NB4 (cell line): ENCODE measurements around the gene SEMA4B.

ENCODE experiments used
- DNase-seq: peaks from one replicate; pipeline ENCODE4 v3.0.0; 2010; ENCODE audit warnings: low read depth
- H3K4me3 ChIP-seq: one replicate; pipeline ENCODE4 v1.5.1; 2011; ENCODE audit warnings: mild to moderate bottlenecking, low read depth, low read length, moderate library complexity
- CTCF ChIP-seq: IDR thresholded peaks from one replicate; pipeline ENCODE4 v1.5.1; 2012; ENCODE audit warnings: low read depth, low read length
- MAX ChIP-seq: IDR thresholded peaks from 2 replicates; pipeline ENCODE4 v1.6.1; 2011; ENCODE audit warnings: low read depth, low read length
- MYC ChIP-seq: IDR thresholded peaks from 2 replicates; pipeline ENCODE4 v1.6.1; 2011; ENCODE audit warnings: low read depth, low read length
- POLR2A ChIP-seq: IDR thresholded peaks from 2 replicates; pipeline ENCODE4 v1.6.1; 2011; ENCODE audit warnings: mild to moderate bottlenecking; ENCODE audit not compliant: insufficient read length; ENCODE audit errors: extremely low read depth

Gene SEMA4B

GRCh38 chr15:90192961-90193786, 8.0 kb upstream of the SEMA4B start:
- TF ChIP-seq CTCF (no peak), MAX (no peak), MYC (no peak), POLR2A (no peak)
- DNase-seq = peak; percentile 31
- no peak overlapping the region for H3K4me3 ChIP-seq

- no peak for TF ChIP-seq CTCF
- no peak for TF ChIP-seq MAX
- TF ChIP-seq MYC = no peak
- no peak for TF ChIP-seq POLR2A
- no peak for DNase-seq
- no peak overlapping the region for H3K4me3 ChIP-seq
Observed at GRCh38 chr15:90194655-90195054, 6.5 kb upstream of the SEMA4B start.

- no peak for TF ChIP-seq CTCF
- no peak for TF ChIP-seq POLR2A
- TF ChIP-seq MAX = no peak
- TF ChIP-seq MYC = no peak
- no peak for DNase-seq
- peak overlapping the region; percentile 46 for H3K4me3 ChIP-seq
Observed at GRCh38 chr15:90200534-90201129, 498 bp upstream of the SEMA4B start.

GRCh38 chr15:90201944-90202375, 830 bp downstream of the SEMA4B start:
- no peak for DNase-seq
- H3K4me3 ChIP-seq = peak overlapping the region; percentile 63
- TF ChIP-seq POLR2A = no peak
- TF ChIP-seq MYC = no peak
- TF ChIP-seq MAX = no peak
- TF ChIP-seq CTCF = no peak

- no peak overlapping the region for H3K4me3 ChIP-seq
- TF ChIP-seq MAX (no peak), MYC (no peak), CTCF (no peak), POLR2A (no peak)
- no peak for DNase-seq
Observed at GRCh38 chr15:90202929-90203328, 1.8 kb downstream of the SEMA4B start.
